GM23338 (cell line): ENCODE results near the gene TAC3. TPM values are rescaled to one million over a fixed set of nuclear protein-coding genes. Genes with fewer than 3 reads are reported as not detected.

Experiments used
- ATAC-seq: fragments of 200-7000 bp; cut with Tn5 transposase; 3 replicates; pipeline ENCODE4 v1.9.1; 2020
- DNase-seq: peaks from one replicate; pipeline ENCODE4 v3.0.0-alpha.2; 2015; ENCODE audit warnings: low spot score
- H2AFZ ChIP-seq: fragments of 200-600 bp; sonication (generic); 2 replicates; pipeline ENCODE4 v1.8.0; 2016; ENCODE audit warnings: antibody characterized with exemption, mild to moderate bottlenecking, moderate library complexity
- H3F3A ChIP-seq: fragments of 200-600 bp; sonication (generic); replicated peaks from 2 replicates; pipeline ENCODE4 v1.8.0; 2017; ENCODE audit warnings: antibody characterized with exemption, mixed run types, low read depth
- H3K27ac ChIP-seq: fragments of 200-600 bp; sonication (generic); 2 replicates; pipeline ENCODE4 v1.6.1; 2016; ENCODE audit warnings: low read depth
- H3K27me3 ChIP-seq: fragments of 200-600 bp; sonication (generic); 2 replicates; pipeline ENCODE4 v1.8.0; 2016; ENCODE audit warnings: mild to moderate bottlenecking, mixed run types, moderate library complexity; ENCODE audit not compliant: insufficient read depth
- H3K36me3 ChIP-seq: fragments of 200-600 bp; sonication (generic); 2 replicates; pipeline ENCODE4 v1.8.0; 2016; ENCODE audit warnings: mild to moderate bottlenecking; ENCODE audit not compliant: insufficient read depth
- H3K4me1 ChIP-seq: fragments of 200-600 bp; sonication (generic); 2 replicates; pipeline ENCODE4 v1.8.0; 2016; ENCODE audit warnings: mild to moderate bottlenecking, moderate library complexity; ENCODE audit not compliant: insufficient read depth
- H3K4me2 ChIP-seq: fragments of 200-600 bp; sonication (generic); 2 replicates; pipeline ENCODE4 v1.7.1; 2017; ENCODE audit warnings: mixed run types
- H3K4me3 ChIP-seq: fragments of 200-600 bp; sonication (generic); 2 replicates; pipeline ENCODE4 v1.6.1; 2016; ENCODE audit warnings: mixed run types
- H3K79me2 ChIP-seq: fragments of 200-600 bp; sonication (generic); replicated peaks from 2 replicates; pipeline ENCODE4 v1.8.0; 2017; ENCODE audit warnings: mild to moderate bottlenecking; ENCODE audit not compliant: insufficient read depth
- H3K9me2 ChIP-seq: fragments of 200-600 bp; sonication (generic); 2 replicates; pipeline ENCODE4 v1.8.0; 2017; ENCODE audit not compliant: insufficient read depth
- H4K20me1 ChIP-seq: fragments of 200-600 bp; sonication (generic); replicated peaks from 2 replicates; pipeline ENCODE4 v1.8.0; 2017; ENCODE audit warnings: mild to moderate bottlenecking; ENCODE audit not compliant: insufficient read depth
- H3K27ac Mint-ChIP-seq: 2 replicates; pipeline ENCODE4 v1.8.0; 2020; ENCODE audit warnings: inconsistent platforms, mild to moderate bottlenecking, moderate library complexity, mixed read lengths
- H3K27me3 Mint-ChIP-seq: 3 replicates; pipeline ENCODE4 v1.8.0; 2022; ENCODE audit warnings: low read depth, mild to moderate bottlenecking, moderate library complexity, mixed read lengths, inconsistent platforms; ENCODE audit not compliant: insufficient read depth, poor library complexity
- H3K36me3 Mint-ChIP-seq: 3 replicates; pipeline ENCODE4 v1.8.0; 2021; ENCODE audit warnings: low read depth, mild to moderate bottlenecking, inconsistent platforms, moderate library complexity, mixed read lengths
- H3K4me1 Mint-ChIP-seq: 3 replicates; pipeline ENCODE4 v1.8.0; 2020; ENCODE audit warnings: mild to moderate bottlenecking, inconsistent platforms, mixed read lengths
- H3K4me3 Mint-ChIP-seq: 3 replicates; pipeline ENCODE4 v1.8.0; 2021; ENCODE audit warnings: moderate library complexity, mild to moderate bottlenecking, inconsistent platforms, mixed read lengths
- H3K9me3 Mint-ChIP-seq: 3 replicates; pipeline ENCODE4 v1.8.0; 2020; ENCODE audit warnings: moderate library complexity, mild to moderate bottlenecking, inconsistent platforms, mixed read lengths
- CREB1 ChIP-seq: fragments of 250-450 bp; sonication (Bioruptor Pico); IDR thresholded peaks from 2 replicates; pipeline ENCODE4 v1.5.0; 2020; ENCODE audit warnings: low read depth, mild to moderate bottlenecking, moderate library complexity
- CTCF ChIP-seq, 2 experiments: fragments of 200-600 bp in 1 of 2; sonication (generic) in 1 of 2; conservative IDR thresholded peaks; 2 replicates each; pipeline versions ENCODE4 v1.5.1 to v1.6.1; 2016 to 2017; ENCODE audit warnings: antibody characterized with exemption in 2 of 2, low read depth in 2 of 2, mild to moderate bottlenecking in 2 of 2, moderate library complexity in 1 of 2
- ETS1 ChIP-seq: IDR thresholded peaks from 2 replicates; pipeline ENCODE4 v1.6.1; 2016; ENCODE audit warnings: antibody characterized with exemption
- EZH2 ChIP-seq: fragments of 200-600 bp; sonication (generic); IDR thresholded peaks from one replicate; pipeline ENCODE4 v1.8.0; 2017; ENCODE audit warnings: antibody characterized with exemption, mild to moderate bottlenecking, low read depth; ENCODE audit not compliant: unreplicated experiment
- EZH2phosphoT487 ChIP-seq: fragments of 200-600 bp; sonication (generic); IDR thresholded peaks from one replicate; pipeline ENCODE4 v1.8.1; 2018; ENCODE audit warnings: antibody characterized with exemption; ENCODE audit not compliant: unreplicated experiment
- JUNB ChIP-seq: IDR thresholded peaks from one replicate; pipeline ENCODE4 v1.6.1; 2016; ENCODE audit warnings: antibody characterized with exemption; ENCODE audit not compliant: unreplicated experiment
- POLR2AphosphoS5 ChIP-seq: IDR thresholded peaks from 2 replicates; pipeline ENCODE4 v1.6.1; 2016; ENCODE audit warnings: antibody characterized with exemption, low read depth
- REST ChIP-seq: IDR thresholded peaks from one replicate; pipeline ENCODE4 v1.6.1; 2018; ENCODE audit warnings: antibody characterized with exemption; ENCODE audit not compliant: unreplicated experiment
- STAT1 ChIP-seq: IDR thresholded peaks from one replicate; pipeline ENCODE4 v1.6.1; 2016; ENCODE audit warnings: antibody characterized with exemption; ENCODE audit not compliant: unreplicated experiment
- ZNF114 ChIP-seq: fragments of 250-450 bp; sonication (Bioruptor Pico); IDR thresholded peaks from 2 replicates; pipeline ENCODE4 v1.5.0; 2020; ENCODE audit warnings: mild to moderate bottlenecking, moderate library complexity
- ZNF462 ChIP-seq: fragments of 250-450 bp; sonication (Bioruptor Pico); IDR thresholded peaks from 2 replicates; pipeline ENCODE4 v1.5.0; 2020; ENCODE audit warnings: mild to moderate bottlenecking, moderate library complexity
- polyA plus RNA-seq: library from polyadenylated mRNA; unstranded; fragments of >200 nt; fragmentation: Nextera tagmentation; extraction: Ambion mirVana; gene quantifications from 2 replicates; pipeline ENCODE4 v1.2.1, GENCODE V29; 2016
- total RNA-seq: library from RNA; depleted of rRNA; stranded (reverse); fragments of >200 nt; shearing (Covaris generic); gene quantifications from 2 replicates; pipeline ENCODE4 v1.2.3, GENCODE V29; 2014

Gene TAC3
- total and polyA plus RNA-seq, 2 experiments from 2014 or later = 11.9 to 35.1 TPM

- TF ChIP-seq ZNF114 (CRISPR knock-in tag) (no peak), JUNB (no peak)
Observed at GRCh38 chr12:56989861-56990610, 26.3 kb downstream of the TAC3 start (continued).

GRCh38 chr12:56988207-56988739, 28.1 kb downstream of the TAC3 start:
- peaks cover 16% of the 10 kb centered on the region for H3K4me1 Mint-ChIP-seq
- no peak for TF ChIP-seq REST
- TF ChIP-seq STAT1 = no peak
- no peak for TF ChIP-seq POLR2AphosphoS5
- TF ChIP-seq CTCF (conservative IDR thresholded peaks at IDR 0.05; ENCODE audit: low read depth in 2 of 2) = no peak
- no peak for TF ChIP-seq CREB1 (CRISPR knock-in tag)
- TF ChIP-seq EZH2 = no peak
- no peak for TF ChIP-seq ZNF114 (CRISPR knock-in tag)
- no peak for TF ChIP-seq EZH2phosphoT487
- TF ChIP-seq ZNF462 = no peak
- no peak for TF ChIP-seq JUNB
- no peak for TF ChIP-seq ETS1

More at GRCh38 chr12:56988207-56988739, 28.1 kb downstream of the TAC3 start:
- Mint-ChIP-seq H3K27ac (no peak overlapping the region), H3K4me3 (no peak overlapping the region), H3K9me3 (no peaks in the 10 kb centered on the region), H3K36me3 (no peaks in the 10 kb centered on the region), H3K27me3 (peaks cover 10% of the 10 kb centered on the region)
- Histone ChIP-seq H3K27ac (no peak overlapping the region; the same call in 1 of the 2 replicates), H2AFZ (peak overlapping the region; percentile 4; the same call in 1 of the 2 replicates), H3K4me2 (peak overlapping the region; percentile 51; the same call in 1 of the 2 replicates), H3K27me3 (no peaks in the 10 kb centered on the region), H3K9me2 (no peaks in the 10 kb centered on the region), H3F3A (no peaks in the 10 kb centered on the region), H4K20me1 (no peaks in the 10 kb centered on the region), H3K36me3 (no peaks in the 10 kb centered on the region), H3K79me2 (no peaks in the 10 kb centered on the region), H3K4me1 (peaks cover 10% of the 10 kb centered on the region), H3K4me3 (no peak overlapping the region)
- DNase-seq (peak; percentile 57), ATAC-seq (peak; percentile 72)
